CD8-positive, alpha-beta memory T cell (primary cell): ENCODE results near the gene TRIM15. TPM values are rescaled to one million over a fixed set of nuclear protein-coding genes. Genes with fewer than 3 reads are reported as not detected.

Experiments used
- CTCF ChIA-PET: fragments of 350-600 bp; sonication (Branson Sonifier 250); formaldehyde crosslinking; loops from one replicate; lab custom pipeline; 2021; ENCODE audit warnings: antibody characterized with exemption; lab: Charles Lee
- POLR2A ChIA-PET: fragments of 350-600 bp; sonication (Branson Sonifier 250); formaldehyde crosslinking; loops from one replicate; lab custom pipeline; 2021; ENCODE audit warnings: antibody characterized with exemption; lab: Charles Lee
- DNase-seq, 5 donors: peaks; one replicate each; pipeline versions ENCODE4 v3.0.0 to v3.0.0-alpha.2; 2020 to 2022; ENCODE audit warnings: mixed read lengths in 1 of 5
- H3K27ac ChIP-seq: one replicate; pipeline ENCODE4 v1.7.0; 2013; ENCODE audit warnings: low read depth, mild to moderate bottlenecking, low read length, moderate library complexity
- H3K27me3 ChIP-seq: 2 replicates; pipeline ENCODE4 v1.7.0; 2013; ENCODE audit warnings: low read length, mild to moderate bottlenecking; ENCODE audit not compliant: insufficient read depth, poor library complexity, severe bottlenecking
- H3K36me3 ChIP-seq: 2 replicates; pipeline ENCODE4 v1.7.0; 2013; ENCODE audit warnings: mild to moderate bottlenecking, low read length, moderate library complexity; ENCODE audit not compliant: insufficient read depth
- H3K4me1 ChIP-seq: 2 replicates; pipeline ENCODE4 v1.7.0; 2013; ENCODE audit warnings: mild to moderate bottlenecking, low read length, moderate library complexity; ENCODE audit not compliant: insufficient read depth
- H3K4me3 ChIP-seq: 2 replicates; pipeline ENCODE4 v1.7.0; 2013; ENCODE audit warnings: mild to moderate bottlenecking, low read length
- H3K9me3 ChIP-seq: 2 replicates; pipeline ENCODE4 v1.7.0; 2013; ENCODE audit warnings: mild to moderate bottlenecking, low read length
- H3K27ac Mint-ChIP-seq, 8 donors: one replicate each; pipeline ENCODE4 v1.8.0; 2020 to 2021; ENCODE audit warnings: mixed read lengths in 8 of 8, mild to moderate bottlenecking in 6 of 8, inconsistent platforms in 3 of 8, moderate library complexity in 3 of 8
- H3K27me3 Mint-ChIP-seq, 2 donors: one replicate each; pipeline ENCODE4 v1.8.0; 2020 to 2021; ENCODE audit warnings: mixed read lengths in 2 of 2, mild to moderate bottlenecking in 1 of 2, moderate library complexity in 1 of 2
- H3K36me3 Mint-ChIP-seq, 3 donors: one replicate each; pipeline ENCODE4 v1.8.0; 2020 to 2021; ENCODE audit warnings: mixed read lengths in 3 of 3, inconsistent platforms in 1 of 3, mild to moderate bottlenecking in 1 of 3
- H3K4me1 Mint-ChIP-seq, 3 donors: one replicate each; pipeline ENCODE4 v1.8.0; 2020 to 2021; ENCODE audit warnings: mixed read lengths in 3 of 3, inconsistent platforms in 1 of 3, mild to moderate bottlenecking in 1 of 3
- H3K4me3 Mint-ChIP-seq, 7 donors: one replicate each; pipeline ENCODE4 v1.8.0; 2020 to 2021; ENCODE audit warnings: mixed read lengths in 7 of 7, mild to moderate bottlenecking in 6 of 7, moderate library complexity in 4 of 7, inconsistent platforms in 2 of 7
- H3K9me3 Mint-ChIP-seq, 5 donors: one replicate each; pipeline ENCODE4 v1.8.0; 2020 to 2022; ENCODE audit warnings: mixed read lengths in 5 of 5, mild to moderate bottlenecking in 3 of 5, moderate library complexity in 2 of 5, inconsistent platforms in 1 of 5
- polyA plus RNA-seq: library from polyadenylated mRNA; unstranded; fragments of 300-500 nt; fragmentation: Illumina TruSeq; gene quantifications from one replicate; pipeline ENCODE4 v1.2.3, GENCODE V29; 2021
- total RNA-seq, 2 experiments: library from RNA; stranded (reverse); gene quantifications; one replicate each; pipeline ENCODE4 v1.2.3, GENCODE V29; 2021

Gene TRIM15
- total and polyA plus RNA-seq, 3 experiments from 2014 or later = not detected

- peaks cover 11 to 73% (median 15%) of the 10 kb centered on the region in 3 donors for H3K36me3 Mint-ChIP-seq
- Histone ChIP-seq H3K9me3 (no peaks in the 10 kb centered on the region), H3K4me3 (no peak overlapping the region), H3K27ac (no peak overlapping the region), H3K27me3 (no peaks in the 10 kb centered on the region), H3K4me1 (peaks cover 15% of the 10 kb centered on the region), H3K36me3 (peaks cover 36% of the 10 kb centered on the region)
- peaks cover 37 to 62% (median 47%) of the 10 kb centered on the region in 3 donors for H3K4me1 Mint-ChIP-seq
- no peaks in the 10 kb centered on the region for H3K9me3 Mint-ChIP-seq
- no peak for DNase-seq
- POLR2A ChIA-PET = no interaction called here
- peak overlapping the region in 5 of 8 donors; percentile 14 to 69 (median 51) for H3K27ac Mint-ChIP-seq
- H3K4me3 Mint-ChIP-seq = no peak overlapping the region
- CTCF ChIA-PET = no interaction called here
- no peaks in the 10 kb centered on the region for H3K27me3 Mint-ChIP-seq
These were observed 37.4 kb downstream of the TRIM15 start for GRCh38 chr6:30200551-30201281.

GRCh38 chr6:30202366-30202765 lies 39.0 kb downstream of the TRIM15 start:
- Mint-ChIP-seq H3K4me3 (no peak overlapping the region), H3K4me1 (peaks cover 42 to 74% (median 61%) of the 10 kb centered on the region in 3 donors), H3K27ac (peak overlapping the region in 1 of 8 donors; percentile 45), H3K27me3 (no peaks in the 10 kb centered on the region), H3K36me3 (peaks cover 5 to 67% (median 15%) of the 10 kb centered on the region in 3 donors), H3K9me3 (no peaks in the 10 kb centered on the region)
- H3K4me3 ChIP-seq = no peak overlapping the region
- CTCF ChIA-PET = no interaction called here
- H3K9me3 ChIP-seq = no peaks in the 10 kb centered on the region
- POLR2A ChIA-PET = no interaction called here
- no peaks in the 10 kb centered on the region for H3K27me3 ChIP-seq
- H3K36me3 ChIP-seq = peaks cover 24% of the 10 kb centered on the region
- H3K4me1 ChIP-seq = peaks cover 21% of the 10 kb centered on the region
- no peak overlapping the region for H3K27ac ChIP-seq
- DNase-seq = no peak

- Histone ChIP-seq H3K27ac (no peak overlapping the region), H3K4me1 (peaks cover 39% of the 10 kb centered on the region), H3K9me3 (no peaks in the 10 kb centered on the region), H3K4me3 (no peak overlapping the region), H3K27me3 (no peaks in the 10 kb centered on the region), H3K36me3 (peaks cover 9% of the 10 kb centered on the region)
- Mint-ChIP-seq H3K36me3 (peaks cover 2 to 65% (median 7%) of the 10 kb centered on the region in 3 donors), H3K9me3 (no peaks in the 10 kb centered on the region), H3K27ac (peak overlapping the region in 3 of 8 donors; percentile 36 to 74 (median 55)), H3K4me3 (no peak overlapping the region), H3K27me3 (no peaks in the 10 kb centered on the region), H3K4me1 (peaks cover 58 to 85% (median 79%) of the 10 kb centered on the region in 3 donors)
- ChIA-PET CTCF (interaction anchor here (1.0 to 1.5 kb wide), 2 partner anchors 9 to 36 kb away, joined by 3 read pairs; partner anchors contain the start of gene TRIM26), POLR2A (no interaction called here)
- DNase-seq = no peak
These were observed 40.8 kb downstream of the TRIM15 start for GRCh38 chr6:30204116-30204515.

- Histone ChIP-seq H3K9me3 (no peaks in the 10 kb centered on the region), H3K27me3 (no peaks in the 10 kb centered on the region), H3K36me3 (peaks cover under 1% of the 10 kb centered on the region), H3K4me3 (no peak overlapping the region), H3K27ac (no peak overlapping the region), H3K4me1 (peaks cover 49% of the 10 kb centered on the region)
- Mint-ChIP-seq H3K4me1 (peaks cover 67 to 92% (median 87%) of the 10 kb centered on the region in 3 donors), H3K27ac (peak overlapping the region in 4 of 8 donors; percentile 33 to 82 (median 66)), H3K27me3 (no peaks in the 10 kb centered on the region), H3K4me3 (peak overlapping the region in 2 of 7 donors; percentile 9 to 41), H3K36me3 (peaks cover 0 to 56% (median 6%) of the 10 kb centered on the region in 3 donors), H3K9me3 (no peaks in the 10 kb centered on the region)
- CTCF ChIA-PET = interaction anchor here (1.5 to 1.9 kb wide), 2 partner anchors 9 to 13 kb away, joined by 3 to 4 read pairs; no protein-coding TSS in a partner anchor
- DNase-seq = no peak
- POLR2A ChIA-PET = no interaction called here
These were observed 42.8 kb downstream of the TRIM15 start for GRCh38 chr6:30206152-30206551.

GRCh38 chr6:30206799-30207618 lies 43.7 kb downstream of the TRIM15 start:
- H3K36me3 Mint-ChIP-seq = peaks cover 0 to 50% (median 9%) of the 10 kb centered on the region in 3 donors

GRCh38 chr6:30207619-30208295 lies 44.4 kb downstream of the TRIM15 start:
- no peak for DNase-seq
- H3K36me3 ChIP-seq = no peaks in the 10 kb centered on the region
- H3K27ac Mint-ChIP-seq = peak overlapping the region in 6 of 8 donors; percentile 9 to 93 (median 46)
- H3K9me3 Mint-ChIP-seq = no peaks in the 10 kb centered on the region
- H3K27me3 Mint-ChIP-seq = no peaks in the 10 kb centered on the region
- H3K4me3 Mint-ChIP-seq = peak overlapping the region in 5 of 7 donors; percentile 20 to 63 (median 37)
- no peaks in the 10 kb centered on the region for H3K9me3 ChIP-seq
- H3K27me3 ChIP-seq = no peaks in the 10 kb centered on the region
- H3K4me3 ChIP-seq = no peak overlapping the region
- ChIA-PET CTCF (interaction anchor here (1.4 to 1.9 kb wide), 2 partner anchors 11 to 31 kb away, joined by 4 read pairs; no protein-coding TSS in a partner anchor), POLR2A (interaction anchor here (0.9 kb wide), 1 partner anchor 118 kb away, joined by 3 read pairs; the partner anchor contains the start of gene TRIM39)
- H3K4me1 ChIP-seq = peaks cover 58% of the 10 kb centered on the region
- H3K27ac ChIP-seq = no peak overlapping the region
- peaks cover 74 to 93% (median 87%) of the 10 kb centered on the region in 3 donors for H3K4me1 Mint-ChIP-seq
- peaks cover 0 to 47% (median 9%) of the 10 kb centered on the region in 3 donors for H3K36me3 Mint-ChIP-seq

More at GRCh38 chr6:30206799-30207618, 43.7 kb downstream of the TRIM15 start:
- peak overlapping the region in 6 of 8 donors; percentile 9 to 93 (median 46) for H3K27ac Mint-ChIP-seq
- no peak overlapping the region for H3K27ac ChIP-seq
- H3K4me1 ChIP-seq = peaks cover 53% of the 10 kb centered on the region
- peaks cover 73 to 93% (median 88%) of the 10 kb centered on the region in 3 donors for H3K4me1 Mint-ChIP-seq
- ChIA-PET CTCF (interaction anchor here (1.4 to 1.9 kb wide), 2 partner anchors 12 to 31 kb away, joined by 4 read pairs; no protein-coding TSS in a partner anchor), POLR2A (interaction anchor here (0.9 kb wide), 1 partner anchor 119 kb away, joined by 3 read pairs; the partner anchor contains the start of gene TRIM39)
- no peaks in the 10 kb centered on the region for H3K27me3 ChIP-seq
- no peaks in the 10 kb centered on the region for H3K36me3 ChIP-seq
- DNase-seq = no peak
- no peak overlapping the region for H3K4me3 ChIP-seq
- H3K4me3 Mint-ChIP-seq = peak overlapping the region in 3 of 7 donors; percentile 9 to 58 (median 24)
- H3K9me3 Mint-ChIP-seq = no peaks in the 10 kb centered on the region
- no peaks in the 10 kb centered on the region for H3K27me3 Mint-ChIP-seq
- H3K9me3 ChIP-seq = no peaks in the 10 kb centered on the region

- no peaks in the 10 kb centered on the region for H3K36me3 ChIP-seq
These were observed 48.0 kb downstream of the TRIM15 start for GRCh38 chr6:30211306-30211705.

More at GRCh38 chr6:30211306-30211705, 48.0 kb downstream of the TRIM15 start:
- POLR2A ChIA-PET = interaction anchor here (0.7 kb wide), 1 partner anchor 532 kb away, joined by 3 read pairs; no protein-coding TSS in a partner anchor
- Mint-ChIP-seq H3K9me3 (no peaks in the 10 kb centered on the region), H3K27ac (peak overlapping the region; percentile 42 to 100 (median 88)), H3K4me1 (peaks cover 69 to 81% (median 77%) of the 10 kb centered on the region in 3 donors), H3K27me3 (no peaks in the 10 kb centered on the region), H3K36me3 (peaks cover 0 to 44% (median 8%) of the 10 kb centered on the region in 3 donors), H3K4me3 (peak overlapping the region; percentile 87 to 98 (median 94))
- H3K4me1 ChIP-seq = peaks cover 52% of the 10 kb centered on the region
- no peaks in the 10 kb centered on the region for H3K27me3 ChIP-seq
- no peak for DNase-seq
- H3K4me3 ChIP-seq = no peak overlapping the region
- H3K9me3 ChIP-seq = no peaks in the 10 kb centered on the region
- H3K27ac ChIP-seq = no peak overlapping the region
- CTCF ChIA-PET = interaction anchor here (2.3 kb wide), 1 partner anchor 8 kb away, joined by 10 read pairs; no protein-coding TSS in a partner anchor
